ENCODE data around the gene PEG3.

PEG3 gene

DNA sequence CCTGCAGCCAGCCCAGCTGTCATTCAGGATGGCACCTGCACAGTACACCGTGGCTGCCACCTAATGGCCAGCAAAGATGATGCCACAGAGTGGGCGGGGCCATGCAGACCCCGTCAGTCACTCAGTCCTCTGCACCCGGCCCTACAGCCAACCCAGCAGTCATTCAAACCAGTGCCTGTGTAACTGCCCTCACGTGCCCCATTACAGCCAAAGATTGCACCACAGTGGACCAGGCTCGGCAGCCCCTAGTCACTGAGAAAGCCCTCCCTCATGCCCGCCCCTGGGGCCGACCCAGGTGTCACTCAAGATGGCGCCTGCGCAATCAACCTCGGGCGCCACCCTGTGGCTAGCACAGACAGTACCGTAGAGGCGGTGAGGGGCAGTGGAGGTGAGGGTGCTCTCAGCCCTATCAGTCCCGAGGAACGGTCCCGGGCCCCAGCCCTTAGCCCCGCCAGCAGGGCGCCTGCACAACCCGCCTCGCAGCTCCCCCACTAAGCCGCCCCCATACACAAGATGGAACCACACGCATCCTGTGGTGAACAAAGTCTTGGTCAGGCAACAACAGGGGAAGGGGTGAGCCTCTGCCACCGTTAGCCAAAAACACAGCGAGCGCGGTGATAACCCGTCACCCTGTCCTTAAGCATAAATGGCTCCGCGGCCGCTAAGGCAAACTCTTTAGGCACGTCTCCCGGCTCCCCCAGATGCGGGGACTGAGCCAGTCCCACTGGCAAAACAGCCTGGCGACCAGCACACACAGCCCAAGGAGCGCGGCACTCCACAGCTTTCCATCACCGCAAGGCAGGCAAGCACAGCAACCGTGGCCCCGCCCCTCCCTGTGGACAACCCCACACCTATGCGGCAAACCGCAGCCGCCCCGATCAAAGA is 2.3 kb downstream of the PEG3 start:
- Histone ChIP-seq H3K9ac (ENCODE audit: low read length) (peak overlapping the region; percentile 17), H3K4me1 (ENCODE audit: control insufficient read depth, insufficient read depth, low read length) (no peaks in the 10 kb centered on the region), H3K36me3 (ENCODE audit: control insufficient read depth, insufficient read depth, low read length) (no peaks in the 10 kb centered on the region), H3K9me3 (ENCODE audit: control insufficient read depth, low read length) (peaks cover 5% of the 10 kb centered on the region), H3K4me3 (ENCODE audit: low read length) (no peak overlapping the region), H3K27me3 (ENCODE audit: control insufficient read depth, insufficient read depth, low read length) (no peaks in the 10 kb centered on the region)

DNA sequence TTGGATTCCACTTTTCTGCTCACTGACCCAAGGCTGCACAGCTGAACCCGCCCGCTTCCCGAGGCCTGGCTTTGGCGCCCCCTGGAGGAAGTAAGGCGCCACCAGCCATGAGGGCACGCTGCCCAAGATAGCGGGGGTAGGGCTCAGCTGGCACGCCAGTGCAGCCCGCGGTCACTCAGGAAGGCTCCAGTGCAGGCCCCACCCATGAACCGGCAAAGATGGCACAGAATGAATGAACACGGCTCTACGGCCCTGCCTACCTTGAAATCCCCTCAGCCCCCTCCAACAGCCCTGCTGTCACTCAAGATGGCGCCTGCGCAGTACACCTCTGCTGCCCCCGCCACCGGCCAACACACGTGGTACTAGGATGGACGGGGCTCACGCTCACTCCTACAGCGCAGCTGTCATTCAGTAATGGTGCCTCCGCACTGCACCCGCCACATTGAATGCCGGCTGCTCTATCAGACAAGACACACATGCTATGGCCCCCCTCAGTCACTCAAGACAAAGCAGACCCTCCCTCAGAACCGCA is 3.0 kb downstream of the PEG3 start:
- Histone ChIP-seq H3K27me3 (ENCODE audit: control insufficient read depth, insufficient read depth, low read length) (no peaks in the 10 kb centered on the region), H3K4me1 (ENCODE audit: control insufficient read depth, insufficient read depth, low read length) (no peaks in the 10 kb centered on the region), H3K4me3 (ENCODE audit: low read length) (no peak overlapping the region), H3K9me3 (ENCODE audit: control insufficient read depth, low read length) (peaks cover 5% of the 10 kb centered on the region), H3K36me3 (ENCODE audit: control insufficient read depth, insufficient read depth, low read length) (no peaks in the 10 kb centered on the region), H3K9ac (ENCODE audit: low read length) (no peak overlapping the region)

DNA sequence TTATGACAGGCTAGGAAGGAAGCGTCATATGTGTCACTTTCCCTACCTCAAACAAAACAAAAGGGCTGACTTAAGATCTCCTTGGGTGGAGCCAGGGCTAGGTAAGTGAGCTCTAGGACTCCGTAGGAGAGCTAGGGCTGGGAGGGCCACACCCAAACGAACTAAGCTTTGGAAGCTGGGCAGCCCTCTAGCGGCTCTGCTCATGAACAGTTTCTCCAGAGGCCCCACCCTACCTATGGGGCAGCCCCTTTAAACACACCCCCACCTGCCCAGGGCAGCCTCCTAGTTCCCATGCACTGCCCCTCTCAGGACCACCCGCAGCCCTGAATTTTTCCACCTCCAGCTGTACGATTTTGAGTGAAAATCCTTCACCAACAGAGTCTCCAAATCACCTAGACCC is 3.5 kb downstream of the PEG3 start:
- H3K4me3 ChIP-seq (ENCODE audit: low read length), result no peak overlapping the region

DNA sequence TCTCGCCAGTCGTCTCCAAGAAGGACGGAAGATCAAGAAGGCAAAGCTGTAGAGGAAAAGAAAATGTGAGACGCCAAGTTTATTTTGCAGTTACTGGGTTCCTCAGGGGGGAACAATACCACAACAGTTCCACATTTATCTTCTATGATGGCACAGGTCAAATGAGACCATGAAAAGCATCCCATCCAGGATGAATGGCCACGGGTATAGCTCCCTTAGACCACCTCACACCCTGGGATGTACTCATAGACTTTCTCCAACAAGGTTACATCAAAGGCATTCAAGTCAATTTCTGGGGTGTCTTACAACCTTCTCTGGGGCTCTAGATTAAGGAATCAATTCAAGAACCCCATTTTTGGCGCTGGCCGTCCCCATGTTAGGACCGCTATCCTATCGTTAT is 4.5 kb downstream of the PEG3 start:
- Histone ChIP-seq H3K9me3 (ENCODE audit: control insufficient read depth, low read length) (peaks cover 5% of the 10 kb centered on the region), H3K36me3 (ENCODE audit: control insufficient read depth, insufficient read depth, low read length) (no peaks in the 10 kb centered on the region), H3K4me1 (ENCODE audit: control insufficient read depth, insufficient read depth, low read length) (no peaks in the 10 kb centered on the region), H3K9ac (ENCODE audit: low read length) (no peak overlapping the region), H3K4me3 (ENCODE audit: low read length) (no peak overlapping the region), H3K27me3 (ENCODE audit: control insufficient read depth, insufficient read depth, low read length) (no peaks in the 10 kb centered on the region)

More for the DNA sequence above, 3.5 kb downstream of the PEG3 start:
- H3K27me3 ChIP-seq (ENCODE audit: control insufficient read depth, insufficient read depth, low read length), result no peaks in the 10 kb centered on the region
- H3K9ac ChIP-seq (ENCODE audit: low read length), result no peak overlapping the region
- peaks cover 5% of the 10 kb centered on the region for H3K9me3 ChIP-seq (ENCODE audit: control insufficient read depth, low read length)
- H3K36me3 ChIP-seq (ENCODE audit: control insufficient read depth, insufficient read depth, low read length), result no peaks in the 10 kb centered on the region
- no peaks in the 10 kb centered on the region for H3K4me1 ChIP-seq (ENCODE audit: control insufficient read depth, insufficient read depth, low read length)

DNA sequence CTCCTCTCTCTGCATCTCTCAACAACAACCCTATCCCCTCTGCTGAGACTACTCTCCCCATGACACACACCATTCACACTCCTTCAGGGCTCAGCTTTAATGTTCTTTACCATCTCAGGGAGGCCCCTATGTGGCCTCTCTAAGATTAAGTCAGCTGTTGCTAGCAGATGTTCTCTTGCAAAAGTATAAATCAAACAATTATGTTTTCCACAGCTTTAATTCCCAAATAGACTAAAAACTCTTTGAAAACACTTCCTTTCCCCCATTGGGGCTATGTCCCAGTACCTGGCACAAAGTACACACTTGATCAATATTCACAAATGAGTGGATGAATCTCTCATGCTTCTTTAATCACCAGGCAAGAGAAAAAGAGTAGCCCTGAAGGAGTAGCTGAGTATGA is 5.1 kb downstream of the PEG3 start:
- H3K4me1 ChIP-seq (ENCODE audit: control insufficient read depth, insufficient read depth, low read length), result no peaks in the 10 kb centered on the region
- H3K9ac ChIP-seq (ENCODE audit: low read length), result no peak overlapping the region
- no peaks in the 10 kb centered on the region for H3K36me3 ChIP-seq (ENCODE audit: control insufficient read depth, insufficient read depth, low read length)
- no peaks in the 10 kb centered on the region for H3K27me3 ChIP-seq (ENCODE audit: control insufficient read depth, insufficient read depth, low read length)
- no peak overlapping the region for H3K4me3 ChIP-seq (ENCODE audit: low read length)
- H3K9me3 ChIP-seq (ENCODE audit: control insufficient read depth, low read length), result peaks cover 5% of the 10 kb centered on the region

DNA sequence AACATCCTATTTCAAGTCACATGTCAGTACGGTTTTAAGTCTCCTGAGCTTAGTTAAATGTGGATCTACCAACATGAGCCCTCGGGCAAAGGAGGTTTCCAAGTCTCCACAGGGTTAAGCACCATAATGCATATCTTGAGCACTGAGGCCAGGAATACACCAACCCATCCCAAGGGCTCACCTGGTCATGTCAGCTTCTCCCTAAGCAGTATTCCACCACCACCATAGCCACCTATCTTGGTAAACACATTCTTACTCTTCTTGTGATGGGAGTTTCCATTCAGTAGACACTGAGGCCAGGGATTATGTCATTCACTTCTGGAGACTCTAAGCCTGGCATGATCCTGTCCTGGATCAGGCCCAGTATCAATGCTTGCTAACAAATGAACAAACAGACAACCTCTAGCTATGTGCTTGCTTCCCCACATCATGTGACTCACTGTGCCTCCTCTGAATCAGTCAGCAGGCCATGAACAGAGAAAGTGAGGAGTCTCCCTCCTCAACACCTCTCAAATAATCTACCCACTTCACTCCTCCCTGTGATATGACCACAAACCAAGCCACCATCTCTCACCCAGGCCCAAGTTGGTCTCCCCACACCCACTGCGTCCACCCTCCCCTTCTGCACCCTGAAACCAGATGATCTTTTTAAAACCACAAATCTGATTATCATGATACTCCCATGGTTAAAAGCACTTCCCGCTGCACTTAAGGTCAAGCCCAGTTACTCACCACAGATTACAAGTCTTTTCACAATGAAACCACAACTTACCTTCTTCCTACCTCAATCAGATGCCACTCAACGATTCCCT is 5.8 kb downstream of the PEG3 start:
- Histone ChIP-seq H3K4me3 (ENCODE audit: low read length) (no peak overlapping the region), H3K27me3 (ENCODE audit: control insufficient read depth, insufficient read depth, low read length) (no peaks in the 10 kb centered on the region), H3K9ac (ENCODE audit: low read length) (no peak overlapping the region), H3K4me1 (ENCODE audit: control insufficient read depth, insufficient read depth, low read length) (no peaks in the 10 kb centered on the region), H3K9me3 (ENCODE audit: control insufficient read depth, low read length) (peaks cover 5% of the 10 kb centered on the region), H3K36me3 (ENCODE audit: control insufficient read depth, insufficient read depth, low read length) (no peaks in the 10 kb centered on the region)

DNA sequence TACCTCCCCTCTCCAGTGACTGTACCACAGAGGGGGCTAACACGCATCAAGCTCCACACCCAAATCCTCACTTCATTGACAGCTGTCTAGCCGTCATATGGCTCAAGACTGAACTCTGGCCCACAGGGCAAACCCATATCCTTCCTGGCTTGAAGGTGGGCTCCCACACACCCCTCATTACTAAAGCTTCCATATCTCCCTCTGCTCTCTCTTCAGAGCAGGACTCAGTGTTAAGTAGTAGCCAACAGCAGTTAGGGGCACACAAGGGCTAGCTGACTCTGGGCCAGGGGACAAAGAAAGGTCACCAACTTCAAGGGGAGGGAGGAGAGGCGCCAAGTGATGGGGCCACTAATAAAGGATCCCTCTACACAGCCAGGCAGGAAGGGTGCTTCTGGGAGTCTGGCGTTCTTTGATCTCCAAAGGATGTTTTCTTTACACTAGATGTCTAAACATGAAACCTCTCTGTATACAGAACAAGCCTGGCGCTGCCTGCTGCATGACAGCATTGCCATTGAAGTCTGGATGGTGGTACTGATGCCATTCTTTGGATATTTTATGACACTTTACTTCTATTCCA is 8.1 kb downstream of the PEG3 start:
- Histone ChIP-seq H3K36me3 (ENCODE audit: control insufficient read depth, insufficient read depth, low read length) (no peaks in the 10 kb centered on the region), H3K27me3 (ENCODE audit: control insufficient read depth, insufficient read depth, low read length) (no peaks in the 10 kb centered on the region), H3K9ac (ENCODE audit: low read length) (no peak overlapping the region), H3K4me3 (ENCODE audit: low read length) (no peak overlapping the region), H3K4me1 (ENCODE audit: control insufficient read depth, insufficient read depth, low read length) (no peaks in the 10 kb centered on the region), H3K9me3 (ENCODE audit: control insufficient read depth, low read length) (no peaks in the 10 kb centered on the region)

DNA sequence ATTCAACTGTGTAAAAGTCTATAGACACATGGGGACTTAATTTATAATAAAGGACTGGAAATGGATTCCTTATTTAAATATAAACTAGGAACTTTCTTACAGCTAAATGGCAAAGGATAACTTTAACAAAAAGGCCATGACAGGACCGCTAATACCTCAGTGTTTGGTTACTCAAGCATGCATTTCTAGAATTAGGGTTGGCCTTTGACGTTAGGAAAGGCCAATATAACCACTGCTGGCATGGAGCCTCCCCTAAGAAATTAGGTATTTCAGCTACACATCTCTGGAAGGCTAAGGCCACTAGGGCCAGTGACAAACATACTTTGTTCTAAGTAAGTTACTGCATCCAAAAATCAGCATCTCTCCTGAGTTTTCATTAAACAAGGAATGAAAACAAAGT is 9.3 kb downstream of the PEG3 start:
- H3K9ac ChIP-seq (ENCODE audit: low read length), result no peak overlapping the region
- no peak overlapping the region for H3K4me3 ChIP-seq (ENCODE audit: low read length)
- H3K9me3 ChIP-seq (ENCODE audit: control insufficient read depth, low read length), result no peaks in the 10 kb centered on the region
- H3K4me1 ChIP-seq (ENCODE audit: control insufficient read depth, insufficient read depth, low read length), result no peaks in the 10 kb centered on the region
- no peaks in the 10 kb centered on the region for H3K36me3 ChIP-seq (ENCODE audit: control insufficient read depth, insufficient read depth, low read length)
- H3K27me3 ChIP-seq (ENCODE audit: control insufficient read depth, insufficient read depth, low read length), result no peaks in the 10 kb centered on the region

DNA sequence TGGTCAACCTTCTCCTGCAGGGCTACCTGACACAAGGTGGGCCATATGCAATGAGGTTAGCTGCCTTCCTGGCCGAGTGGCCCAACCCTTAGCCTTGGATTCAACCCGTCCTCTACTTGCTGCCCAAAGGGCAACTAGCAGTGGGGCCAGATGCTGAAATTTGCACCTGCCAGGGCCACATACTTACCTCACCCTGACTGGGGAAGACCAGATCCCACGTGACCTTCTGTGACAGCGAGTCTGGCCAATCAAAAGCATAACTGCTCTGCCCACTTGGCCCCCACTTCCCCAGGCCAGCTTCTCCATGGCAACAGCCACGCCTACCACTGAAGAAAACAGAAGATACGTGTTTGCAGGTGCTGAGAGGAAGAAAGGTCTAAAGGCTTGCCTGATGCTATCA is 10.9 kb downstream of the PEG3 start:
- Histone ChIP-seq H3K36me3 (ENCODE audit: control insufficient read depth, insufficient read depth, low read length) (no peaks in the 10 kb centered on the region), H3K4me3 (ENCODE audit: low read length) (no peak overlapping the region), H3K27me3 (ENCODE audit: control insufficient read depth, insufficient read depth, low read length) (no peaks in the 10 kb centered on the region), H3K9ac (ENCODE audit: low read length) (no peak overlapping the region), H3K4me1 (ENCODE audit: control insufficient read depth, insufficient read depth, low read length) (no peaks in the 10 kb centered on the region), H3K9me3 (ENCODE audit: control insufficient read depth, low read length) (no peaks in the 10 kb centered on the region)

DNA sequence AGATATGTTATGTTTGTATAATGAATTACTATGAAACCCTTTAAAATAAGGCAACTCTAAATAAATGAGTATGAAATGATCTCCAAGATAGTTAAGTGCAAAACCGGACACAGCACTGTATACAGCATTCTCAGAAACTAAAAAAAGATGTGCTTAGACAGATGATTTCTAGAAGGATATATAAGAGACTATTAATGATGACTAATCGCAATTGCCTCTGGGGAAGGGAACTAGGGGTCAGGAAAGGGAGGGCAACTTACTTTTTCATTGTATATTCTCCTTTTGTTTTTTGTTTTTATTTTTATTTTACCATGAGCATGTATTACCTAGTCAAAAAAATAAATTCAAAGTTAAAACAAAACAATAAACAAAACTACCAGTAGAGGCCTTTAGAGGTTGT is 12.8 kb downstream of the PEG3 start:
- H3K4me3 ChIP-seq (ENCODE audit: low read length), result no peak overlapping the region
- H3K36me3 ChIP-seq (ENCODE audit: control insufficient read depth, insufficient read depth, low read length), result no peaks in the 10 kb centered on the region
- no peaks in the 10 kb centered on the region for H3K9me3 ChIP-seq (ENCODE audit: control insufficient read depth, low read length)
- no peaks in the 10 kb centered on the region for H3K27me3 ChIP-seq (ENCODE audit: control insufficient read depth, insufficient read depth, low read length)
- H3K9ac ChIP-seq (ENCODE audit: low read length), result no peak overlapping the region
- H3K4me1 ChIP-seq (ENCODE audit: control insufficient read depth, insufficient read depth, low read length), result no peaks in the 10 kb centered on the region

DNA sequence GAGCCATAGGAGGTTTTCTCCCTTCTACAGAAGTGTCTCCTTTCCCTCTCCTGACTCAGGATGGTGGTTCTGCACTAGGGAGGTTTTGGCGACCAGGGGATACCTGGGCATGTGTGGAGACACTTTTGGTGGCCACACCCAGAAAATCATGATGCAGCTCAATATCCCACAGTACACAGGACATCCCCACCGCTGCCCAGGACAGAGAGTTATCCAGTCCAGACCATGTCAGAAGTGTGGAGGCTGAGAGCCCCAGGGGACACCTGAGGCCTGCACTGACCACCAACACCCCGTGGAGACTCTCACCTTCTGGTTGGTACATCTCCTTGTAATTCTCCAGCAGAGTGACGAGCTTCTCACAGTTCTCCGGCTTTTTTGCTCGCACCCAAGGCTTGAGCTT is 16.6 kb downstream of the PEG3 start:
- H3K9ac ChIP-seq (ENCODE audit: low read length), result no peak overlapping the region
- no peaks in the 10 kb centered on the region for H3K27me3 ChIP-seq (ENCODE audit: control insufficient read depth, insufficient read depth, low read length)
- H3K4me3 ChIP-seq (ENCODE audit: low read length), result no peak overlapping the region
- H3K36me3 ChIP-seq (ENCODE audit: control insufficient read depth, insufficient read depth, low read length), result no peaks in the 10 kb centered on the region
- no peaks in the 10 kb centered on the region for H3K9me3 ChIP-seq (ENCODE audit: control insufficient read depth, low read length)
- no peaks in the 10 kb centered on the region for H3K4me1 ChIP-seq (ENCODE audit: control insufficient read depth, insufficient read depth, low read length)

DNA sequence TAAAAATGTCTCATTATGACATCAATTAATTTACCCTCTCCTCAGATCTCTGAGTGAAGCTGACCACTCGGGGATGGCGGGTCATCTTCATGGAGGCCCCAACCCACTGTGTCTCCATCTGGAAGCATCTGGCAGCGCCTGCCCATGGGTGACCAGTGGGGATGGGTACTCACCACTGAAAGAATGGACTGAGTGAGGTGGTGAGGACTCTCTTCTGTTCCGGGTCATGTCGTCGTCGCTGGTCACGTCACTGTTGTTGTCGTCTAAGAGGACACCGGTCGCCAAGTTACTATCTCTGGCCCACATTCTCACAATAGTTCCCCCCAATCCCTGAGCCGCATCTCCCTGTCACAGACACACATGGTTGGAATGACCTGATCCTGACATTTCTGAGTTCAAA is 17.1 kb downstream of the PEG3 start:
- H3K9me3 ChIP-seq (ENCODE audit: control insufficient read depth, low read length), result no peaks in the 10 kb centered on the region
- H3K4me3 ChIP-seq (ENCODE audit: low read length), result no peak overlapping the region
- no peaks in the 10 kb centered on the region for H3K36me3 ChIP-seq (ENCODE audit: control insufficient read depth, insufficient read depth, low read length)
- H3K9ac ChIP-seq (ENCODE audit: low read length), result no peak overlapping the region
- no peaks in the 10 kb centered on the region for H3K27me3 ChIP-seq (ENCODE audit: control insufficient read depth, insufficient read depth, low read length)
- no peaks in the 10 kb centered on the region for H3K4me1 ChIP-seq (ENCODE audit: control insufficient read depth, insufficient read depth, low read length)

Data from mucosa of stomach (tissue), 1 donor.